ENCODE results near the gene TBRG4.

Gene TBRG4

GRCh38 chr7:45055016-45055415 is 56.5 kb downstream of the TBRG4 start:
- DNase-seq (ENCODE audit: low read depth): no peak

- DNase-seq (ENCODE audit: low read depth): no peak
These were observed 57.1 kb downstream of the TBRG4 start for GRCh38 chr7:45054442-45054841.

- no peak for DNase-seq (ENCODE audit: low read depth)
These were observed 57.6 kb downstream of the TBRG4 start for GRCh38 chr7:45053941-45054340.

DNA sequence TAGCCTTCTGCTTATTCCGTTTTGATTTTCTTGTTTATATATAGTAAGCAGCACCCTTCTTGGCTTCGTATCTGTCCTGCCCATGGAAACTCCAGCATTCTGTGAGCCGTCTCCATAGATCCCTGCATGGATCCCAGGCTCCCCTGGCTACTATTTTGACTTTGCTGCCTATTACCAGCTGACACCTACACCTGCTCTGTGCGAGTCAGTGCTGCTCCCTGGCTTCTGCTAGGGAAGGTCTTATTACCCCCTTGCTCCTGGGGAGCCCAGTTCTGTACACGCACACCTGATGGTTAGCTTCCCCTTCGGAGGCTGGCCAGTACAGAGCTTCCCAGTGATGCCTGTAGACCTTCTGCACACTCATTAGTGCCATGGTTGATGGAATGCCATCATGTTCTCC is 58.1 kb downstream of the TBRG4 start:
- DNase-seq (ENCODE audit: low read depth): no peak

GRCh38 chr7:45052011-45052410 is 59.5 kb downstream of the TBRG4 start:
- no peak for DNase-seq (ENCODE audit: low read depth)

- no peak for DNase-seq (ENCODE audit: low read depth)
These were observed 61.3 kb downstream of the TBRG4 start for GRCh38 chr7:45050198-45050597.

All from ELR (cell line).